Effector CD8-positive, alpha-beta T cell (primary cell): ENCODE measurements around the gene SPANXD.
"Not testable (repeated sequence)": the region's sequence is repeated elsewhere in the genome, so short reads cannot be mapped to it uniquely, and the experiment has no call there.

Source experiments
- DNase-seq: peaks from one replicate; lab custom pipeline; 2025; lab: John Stamatoyannopoulos, UW
- total RNA-seq, 4 experiments: gene quantifications; one replicate each; lab custom pipeline; 2026; lab: John Stamatoyannopoulos, UW

Gene SPANXD, protein sequence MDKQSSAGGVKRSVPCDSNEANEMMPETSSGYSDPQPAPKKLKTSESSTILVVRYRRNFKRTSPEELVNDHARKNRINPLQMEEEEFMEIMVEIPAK
- total RNA-seq = 0 reads per million in 4 experiments

DNA sequence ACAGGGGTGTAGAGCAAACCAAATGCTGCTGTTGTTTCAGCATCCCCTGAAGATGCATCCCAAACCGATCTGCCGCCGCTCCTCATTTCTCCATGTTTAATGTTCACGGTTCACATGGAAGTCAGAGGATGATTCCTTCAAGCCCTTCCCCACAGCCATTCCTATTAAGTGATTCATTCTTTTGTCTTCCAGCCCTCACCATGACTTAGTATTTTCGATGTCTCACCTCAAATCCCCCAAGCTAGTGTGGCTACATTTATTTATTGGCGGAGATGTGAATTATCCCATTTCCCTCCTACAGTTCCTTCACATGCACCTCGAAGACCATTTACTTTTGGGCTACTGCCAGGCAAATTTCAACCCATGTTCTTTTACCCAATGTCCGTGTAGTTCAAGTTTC lies at the start of gene SPANXD:
Gene SPANXD, minus strand, starts transcription at position 101 of the 400 bp plus-strand sequence. CDS start 334 bp downstream, outside the sequence.
- not testable (repeated sequence) for DNase-seq

DNA sequence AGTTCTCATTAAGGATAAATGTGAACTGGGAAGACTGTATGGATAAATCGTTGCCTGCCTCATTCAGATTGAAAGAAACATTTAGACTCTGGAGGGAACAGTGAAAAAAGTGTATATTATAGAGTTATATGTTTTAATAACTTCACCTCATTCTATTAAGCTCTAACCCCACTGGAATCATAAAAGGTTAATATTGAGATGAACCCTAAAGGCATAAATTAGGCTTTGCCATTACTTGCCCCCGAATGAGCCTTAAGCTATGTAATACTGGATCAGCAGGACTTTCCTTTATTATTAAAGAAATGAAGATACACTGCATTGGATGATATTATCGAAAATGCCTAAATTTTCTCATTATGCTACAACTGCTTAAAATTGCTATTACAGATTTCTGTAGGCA lies 44.1 kb upstream of the SPANXD start:
- no peak for DNase-seq

DNA sequence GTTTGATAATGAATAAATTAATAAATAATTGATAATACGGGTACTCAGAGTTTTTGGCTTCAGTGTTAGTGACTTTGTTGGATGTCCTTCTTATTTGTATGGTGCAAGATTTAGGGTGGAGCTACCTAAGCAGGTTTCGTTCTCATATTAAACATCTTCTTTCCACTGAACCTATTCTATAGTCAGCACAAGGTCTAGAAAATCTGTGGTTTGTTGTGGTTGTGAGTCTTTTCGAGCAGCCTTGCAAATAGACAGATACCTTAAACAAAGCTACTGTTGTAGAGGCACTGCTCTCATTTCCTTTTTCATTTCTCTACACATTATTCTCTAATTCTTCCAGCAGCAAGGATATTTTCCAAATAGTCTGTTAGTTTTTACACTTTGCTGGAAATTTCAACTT lies 38.1 kb upstream of the SPANXD start:
- no peak for DNase-seq

DNA sequence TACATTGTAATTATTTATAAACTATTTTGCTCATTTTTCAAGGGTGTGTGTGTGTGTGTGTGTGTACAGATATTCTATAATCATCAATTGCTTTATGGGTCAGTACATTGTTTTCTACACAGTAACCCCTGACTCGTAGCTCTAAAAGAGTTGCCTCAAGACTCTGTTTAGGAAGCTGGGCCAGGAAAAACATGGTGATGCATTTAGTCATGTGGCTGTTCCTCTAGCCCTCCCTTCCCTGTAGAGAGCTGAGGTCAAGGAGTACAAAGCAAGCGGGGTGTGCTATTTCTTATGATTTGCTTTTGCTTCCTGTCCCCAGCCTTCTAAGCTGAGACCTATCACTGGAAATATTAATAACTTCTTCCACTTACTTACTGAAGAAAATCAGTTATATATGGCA lies 34.8 kb upstream of the SPANXD start:
- no peak for DNase-seq

DNA sequence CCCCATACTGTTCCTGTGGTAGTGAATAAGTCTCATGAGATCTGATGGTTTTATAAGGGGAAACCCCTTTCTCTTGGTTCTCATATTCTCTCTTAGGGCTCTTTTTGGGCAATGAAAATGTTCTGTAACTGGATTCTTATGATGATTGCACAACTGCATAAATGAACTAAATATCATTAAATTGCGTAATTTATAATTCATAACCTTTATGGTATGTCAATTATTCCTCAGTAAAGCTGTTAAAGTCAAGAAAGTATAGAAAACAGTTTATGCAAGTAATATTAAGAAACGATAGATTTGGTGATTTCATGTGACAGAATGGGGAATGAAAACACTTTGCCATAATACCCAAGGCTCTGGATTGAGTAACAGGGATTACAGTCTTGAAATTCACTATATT lies 33.5 kb upstream of the SPANXD start:
- DNase-seq = no peak

DNA sequence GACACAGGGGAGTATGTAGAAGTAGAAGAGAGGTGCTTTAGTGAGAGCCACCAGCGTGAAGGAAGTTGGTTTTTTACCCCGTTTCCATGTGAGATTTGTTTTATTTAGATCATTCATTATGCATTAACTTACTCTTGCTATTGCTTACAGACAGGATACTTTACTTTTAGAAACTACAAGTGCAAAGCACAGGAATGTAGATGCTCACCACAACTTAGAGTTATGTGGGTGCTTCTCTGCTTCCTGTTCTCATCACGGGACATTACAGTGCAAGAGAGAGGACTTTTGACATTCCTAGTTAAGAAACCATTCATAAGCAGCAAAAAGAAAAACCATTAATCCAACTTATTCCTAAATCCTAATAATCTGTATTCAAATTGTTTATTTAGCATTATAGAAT lies 25.6 kb upstream of the SPANXD start:
- DNase-seq = no peak

DNA sequence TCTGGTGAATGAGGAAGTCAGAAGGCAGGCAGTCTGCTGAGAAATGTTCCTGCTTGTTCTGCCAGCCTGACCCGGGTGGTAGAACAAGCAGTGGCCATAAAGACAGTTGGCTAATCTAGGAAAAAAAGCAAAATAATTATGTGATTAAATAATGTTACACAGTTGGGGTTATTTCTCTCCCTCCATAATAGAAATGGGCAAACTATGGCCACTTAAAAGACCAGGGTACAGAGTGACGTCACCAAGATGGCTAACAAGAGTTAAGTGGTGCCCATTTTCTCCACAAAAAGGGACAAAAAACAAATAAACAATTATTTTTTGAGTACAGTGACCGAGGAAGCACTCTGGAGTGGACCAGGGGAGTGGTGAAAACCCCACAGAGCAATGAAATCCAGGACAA lies 16.1 kb upstream of the SPANXD start:
- DNase-seq = no peak

DNA sequence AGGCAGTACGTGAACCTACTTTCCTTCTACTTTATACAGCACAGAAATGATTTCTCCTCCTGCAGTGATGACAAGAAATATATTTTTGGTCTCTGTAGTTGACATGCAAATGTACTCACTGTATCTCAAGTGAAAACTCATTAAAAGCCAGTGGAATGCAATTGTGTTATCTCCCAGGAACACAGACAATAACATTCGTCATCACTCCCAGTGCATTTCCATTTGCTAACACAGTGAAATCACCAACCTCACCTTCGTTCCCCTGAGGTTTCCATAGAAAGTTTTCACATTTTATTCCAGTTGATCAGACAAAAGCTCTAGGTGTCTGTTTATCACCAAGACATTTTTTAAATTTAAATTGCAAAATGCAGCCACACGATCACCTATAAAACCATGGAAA lies 2.5 kb upstream of the SPANXD start:
- DNase-seq = no peak

DNA sequence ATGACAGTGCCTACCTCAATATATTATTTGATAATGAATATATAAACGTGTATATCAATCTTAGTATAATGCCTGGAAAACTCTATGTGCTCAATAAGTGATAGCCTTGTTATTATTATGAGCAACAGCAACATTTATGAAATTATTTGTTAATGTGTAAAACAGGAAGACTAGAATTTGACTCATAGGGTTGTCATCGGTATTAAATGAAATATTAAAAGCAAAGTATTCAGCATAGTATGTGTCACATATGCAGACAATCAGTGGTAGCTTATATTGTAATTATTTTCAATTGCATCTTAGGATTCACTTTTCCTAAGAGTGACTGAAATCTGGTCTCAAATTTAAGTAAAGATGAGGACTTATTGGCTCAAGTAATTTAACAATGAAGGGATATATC lies 24.6 kb downstream of the SPANXD start:
- DNase-seq = no peak

DNA sequence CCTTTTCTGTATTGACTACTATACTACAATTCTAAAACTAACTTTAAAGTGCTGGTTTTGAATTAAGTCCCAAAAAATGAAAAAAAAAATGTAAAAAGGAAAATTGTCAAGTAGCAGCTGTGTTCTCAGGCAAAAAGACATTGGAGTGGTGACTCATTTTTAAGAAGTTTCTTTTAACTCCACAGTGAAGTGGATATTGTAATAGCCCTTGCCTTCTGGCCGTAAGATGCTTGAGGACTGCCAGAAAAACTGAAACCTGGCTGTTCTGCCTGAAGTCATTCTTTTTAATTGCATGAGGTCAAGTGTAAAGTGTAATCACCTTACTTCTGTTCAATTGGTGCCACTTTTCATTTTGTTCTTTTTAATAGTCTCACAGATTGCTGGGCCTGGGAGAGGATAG lies 28.9 kb downstream of the SPANXD start:
- no peak for DNase-seq

DNA sequence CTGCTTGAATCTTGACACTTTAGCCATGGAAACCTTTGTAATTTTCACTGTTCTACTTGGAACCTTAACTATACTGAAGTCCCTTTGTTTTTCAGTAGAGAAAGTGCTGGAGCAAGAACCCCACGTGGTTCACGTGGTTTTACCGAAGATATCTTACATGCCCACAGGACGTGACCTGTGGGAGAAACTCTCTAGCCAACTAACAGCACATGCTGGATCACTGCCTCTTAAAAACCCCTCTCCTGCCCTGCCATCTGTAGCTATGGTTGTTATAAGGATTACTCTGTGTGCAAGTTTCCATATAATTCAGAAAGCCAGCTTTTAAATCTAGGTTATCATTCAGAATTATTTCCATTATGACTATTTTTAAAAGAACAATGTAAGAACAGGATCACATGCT lies 30.2 kb downstream of the SPANXD start:
- no peak for DNase-seq

DNA sequence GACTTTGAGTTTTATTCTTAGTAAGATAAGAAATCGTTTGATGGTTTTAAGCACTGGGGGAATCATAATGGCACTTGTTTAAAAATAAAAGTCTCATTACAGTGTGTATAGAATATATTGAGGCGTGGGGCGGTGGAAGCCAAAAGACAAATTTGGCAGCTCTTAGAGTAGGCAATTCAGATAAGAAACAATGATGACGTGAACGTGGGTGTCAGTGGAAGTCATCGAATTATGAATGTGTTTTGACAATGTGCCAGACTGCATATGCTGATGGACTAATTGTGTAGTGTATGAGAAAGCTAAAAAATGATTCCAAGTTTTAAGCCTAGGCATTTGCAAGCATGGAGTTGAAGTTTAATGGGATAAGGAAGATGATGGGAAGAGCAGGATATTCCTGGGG lies 35.8 kb downstream of the SPANXD start:
- no peak for DNase-seq

DNA sequence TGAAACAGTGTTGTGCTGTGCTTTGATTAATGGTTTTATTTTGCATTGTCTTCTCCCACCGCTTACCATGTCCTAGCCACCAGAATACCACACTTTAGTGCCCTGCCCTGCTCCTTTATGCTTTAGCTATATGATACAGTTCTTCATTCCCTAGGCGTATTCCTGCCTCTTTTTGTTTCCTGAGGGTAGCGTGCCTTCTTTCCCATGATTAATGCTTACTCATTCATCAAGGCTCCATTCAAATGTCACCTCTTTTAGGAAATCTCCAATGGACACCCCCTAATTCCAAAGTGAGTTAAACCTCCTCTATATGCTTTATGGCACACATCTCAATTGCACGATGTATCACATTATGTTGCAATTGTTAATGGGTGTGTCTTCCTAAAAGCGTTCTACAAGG lies 46.3 kb downstream of the SPANXD start:
- no peak for DNase-seq
